ENCODE results near the gene JAK3.

The JAK3 gene

GRCh38 chr19:17846146-17846545 is 1.6 kb downstream of the JAK3 start:
- H3K9ac ChIP-seq (ENCODE audit: low read depth, low read length), result no peak overlapping the region
- H3K36me3 ChIP-seq (ENCODE audit: control insufficient read depth, insufficient read depth, low read length), result no peaks in the 10 kb centered on the region
- no peak overlapping the region for H3K4me3 ChIP-seq (ENCODE audit: low read depth, low read length)
- peaks cover 17% of the 10 kb centered on the region for H3K27me3 ChIP-seq (ENCODE audit: control insufficient read depth, insufficient read depth, low read length)
- H3K9me3 ChIP-seq (ENCODE audit: control insufficient read depth, insufficient read depth, low read length), result no peaks in the 10 kb centered on the region
- H3K4me1 ChIP-seq (ENCODE audit: control insufficient read depth, insufficient read depth, low read length), result no peaks in the 10 kb centered on the region; the same call in 1 of the 2 replicates
- H3K27ac ChIP-seq (ENCODE audit: low read depth, low read length), result no peak overlapping the region

- no peak overlapping the region for H3K9ac ChIP-seq (ENCODE audit: low read depth, low read length)
- no peaks in the 10 kb centered on the region; the same call in 1 of the 2 replicates for H3K4me1 ChIP-seq (ENCODE audit: control insufficient read depth, insufficient read depth, low read length)
- H3K4me3 ChIP-seq (ENCODE audit: low read depth, low read length), result no peak overlapping the region
- no peak overlapping the region for H3K27ac ChIP-seq (ENCODE audit: low read depth, low read length)
- H3K9me3 ChIP-seq (ENCODE audit: control insufficient read depth, insufficient read depth, low read length), result no peaks in the 10 kb centered on the region
- peaks cover 17% of the 10 kb centered on the region for H3K27me3 ChIP-seq (ENCODE audit: control insufficient read depth, insufficient read depth, low read length)
- no peaks in the 10 kb centered on the region for H3K36me3 ChIP-seq (ENCODE audit: control insufficient read depth, insufficient read depth, low read length)
Measured at GRCh38 chr19:17843908-17844490, 3.8 kb downstream of the JAK3 start.

DNA sequence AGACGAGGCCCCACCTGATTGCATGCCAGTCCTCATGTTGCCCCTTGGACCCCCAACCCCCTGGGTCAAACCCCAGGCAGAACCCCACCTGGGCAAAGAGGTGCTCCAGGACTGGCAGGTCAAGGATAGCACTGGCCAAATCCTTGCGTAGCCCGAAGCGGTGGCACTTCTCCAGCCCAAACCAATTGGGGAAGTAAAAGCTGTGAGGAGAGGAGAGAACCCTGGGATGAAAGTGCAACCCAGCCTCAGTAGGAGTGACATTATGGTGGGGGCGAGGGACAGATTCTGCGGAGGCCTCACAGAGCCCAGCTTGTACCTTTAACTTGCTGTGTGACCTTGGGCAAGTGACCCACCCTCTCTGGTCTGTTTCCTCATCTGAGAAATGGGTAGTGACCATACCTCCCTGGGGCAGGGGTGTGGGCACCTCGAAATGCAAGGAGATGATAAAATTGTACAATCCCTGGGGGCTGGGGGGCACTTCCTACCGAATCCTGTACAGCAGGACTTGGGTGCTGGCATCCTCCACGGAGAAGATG is 4.4 kb downstream of the JAK3 start:
- Histone ChIP-seq H3K4me1 (ENCODE audit: control insufficient read depth, insufficient read depth, low read length) (no peaks in the 10 kb centered on the region; the same call in 1 of the 2 replicates), H3K9ac (ENCODE audit: low read depth, low read length) (no peak overlapping the region), H3K9me3 (ENCODE audit: control insufficient read depth, insufficient read depth, low read length) (no peaks in the 10 kb centered on the region), H3K27me3 (ENCODE audit: control insufficient read depth, insufficient read depth, low read length) (peaks cover 16% of the 10 kb centered on the region), H3K27ac (ENCODE audit: low read depth, low read length) (no peak overlapping the region), H3K4me3 (ENCODE audit: low read depth, low read length) (no peak overlapping the region), H3K36me3 (ENCODE audit: control insufficient read depth, insufficient read depth, low read length) (no peaks in the 10 kb centered on the region)

GRCh38 chr19:17842663-17843291 is 5.0 kb downstream of the JAK3 start:
- Histone ChIP-seq H3K9ac (ENCODE audit: low read depth, low read length) (peak overlapping the region; percentile 35; the same call in 1 of the 2 replicates), H3K36me3 (ENCODE audit: control insufficient read depth, insufficient read depth, low read length) (no peaks in the 10 kb centered on the region), H3K4me1 (ENCODE audit: control insufficient read depth, insufficient read depth, low read length) (no peaks in the 10 kb centered on the region; the same call in 1 of the 2 replicates), H3K4me3 (ENCODE audit: low read depth, low read length) (peak overlapping the region; percentile 69), H3K27ac (ENCODE audit: low read depth, low read length) (no peak overlapping the region), H3K9me3 (ENCODE audit: control insufficient read depth, insufficient read depth, low read length) (no peaks in the 10 kb centered on the region), H3K27me3 (ENCODE audit: control insufficient read depth, insufficient read depth, low read length) (peaks cover 11% of the 10 kb centered on the region)

GRCh38 chr19:17841810-17842662 is 5.7 kb downstream of the JAK3 start:
- Histone ChIP-seq H3K9ac (ENCODE audit: low read depth, low read length) (peak overlapping the region; percentile 35; the same call in 1 of the 2 replicates), H3K4me3 (ENCODE audit: low read depth, low read length) (peak overlapping the region; percentile 69), H3K27me3 (ENCODE audit: control insufficient read depth, insufficient read depth, low read length) (peaks cover 11% of the 10 kb centered on the region), H3K4me1 (ENCODE audit: control insufficient read depth, insufficient read depth, low read length) (no peaks in the 10 kb centered on the region; the same call in 1 of the 2 replicates), H3K36me3 (ENCODE audit: control insufficient read depth, insufficient read depth, low read length) (no peaks in the 10 kb centered on the region), H3K27ac (ENCODE audit: low read depth, low read length) (peak overlapping the region; percentile 42), H3K9me3 (ENCODE audit: control insufficient read depth, insufficient read depth, low read length) (no peaks in the 10 kb centered on the region)

DNA sequence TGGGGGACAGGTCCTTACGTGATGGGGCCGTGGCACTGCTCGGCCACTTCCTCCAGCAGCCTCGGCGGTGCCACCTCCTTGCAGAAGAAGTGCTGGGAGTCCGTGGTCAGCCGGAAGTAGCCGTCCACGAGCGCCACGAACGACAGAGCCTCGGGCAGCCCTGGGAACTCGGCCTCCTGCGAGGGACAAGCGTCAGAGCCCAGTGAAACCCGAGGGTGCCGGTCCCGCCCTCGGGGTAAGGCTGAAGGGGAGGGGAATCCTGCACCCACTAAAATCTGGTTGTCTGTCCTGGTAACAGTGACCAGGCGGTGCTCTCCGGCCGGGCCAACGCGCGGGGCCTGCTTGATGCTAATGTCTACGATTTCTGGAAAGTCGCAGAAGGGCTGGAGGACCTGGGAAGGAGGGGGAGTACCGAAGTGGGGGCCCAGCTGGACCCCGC is 6.4 kb downstream of the JAK3 start:
- H3K4me1 ChIP-seq (ENCODE audit: control insufficient read depth, insufficient read depth, low read length), result no peaks in the 10 kb centered on the region; the same call in 1 of the 2 replicates
- peaks cover 11% of the 10 kb centered on the region for H3K27me3 ChIP-seq (ENCODE audit: control insufficient read depth, insufficient read depth, low read length)
- H3K27ac ChIP-seq (ENCODE audit: low read depth, low read length), result no peak overlapping the region
- no peaks in the 10 kb centered on the region for H3K36me3 ChIP-seq (ENCODE audit: control insufficient read depth, insufficient read depth, low read length)
- no peaks in the 10 kb centered on the region for H3K9me3 ChIP-seq (ENCODE audit: control insufficient read depth, insufficient read depth, low read length)
- peak overlapping the region; percentile 54 for H3K4me3 ChIP-seq (ENCODE audit: low read depth, low read length)
- no peak overlapping the region for H3K9ac ChIP-seq (ENCODE audit: low read depth, low read length)

DNA sequence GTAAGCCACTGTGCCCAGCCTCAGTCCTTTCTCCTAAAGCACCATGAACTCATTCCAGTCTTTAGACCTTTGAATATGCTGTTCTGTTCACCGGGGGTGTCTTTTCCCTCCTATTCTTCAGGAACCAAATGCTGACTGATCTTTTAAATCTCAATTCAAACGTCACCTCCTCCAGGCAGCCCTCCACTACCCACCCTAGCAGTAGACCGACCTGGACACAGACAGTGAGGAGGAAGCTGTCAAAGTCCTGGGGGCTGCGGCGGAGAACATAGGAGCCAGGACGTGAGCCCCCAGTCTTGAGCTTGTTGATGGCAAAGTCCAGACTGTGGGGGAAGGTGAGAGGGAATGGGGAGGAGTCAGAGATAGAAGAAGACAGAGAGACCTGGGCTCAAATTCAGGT is 7.8 kb downstream of the JAK3 start:
- Histone ChIP-seq H3K4me3 (ENCODE audit: low read depth, low read length) (no peak overlapping the region), H3K36me3 (ENCODE audit: control insufficient read depth, insufficient read depth, low read length) (no peaks in the 10 kb centered on the region), H3K4me1 (ENCODE audit: control insufficient read depth, insufficient read depth, low read length) (peaks cover under 1% of the 10 kb centered on the region; the same call in 1 of the 2 replicates), H3K27me3 (ENCODE audit: control insufficient read depth, insufficient read depth, low read length) (peaks cover 11% of the 10 kb centered on the region), H3K9ac (ENCODE audit: low read depth, low read length) (no peak overlapping the region), H3K9me3 (ENCODE audit: control insufficient read depth, insufficient read depth, low read length) (no peaks in the 10 kb centered on the region), H3K27ac (ENCODE audit: low read depth, low read length) (no peak overlapping the region)

DNA sequence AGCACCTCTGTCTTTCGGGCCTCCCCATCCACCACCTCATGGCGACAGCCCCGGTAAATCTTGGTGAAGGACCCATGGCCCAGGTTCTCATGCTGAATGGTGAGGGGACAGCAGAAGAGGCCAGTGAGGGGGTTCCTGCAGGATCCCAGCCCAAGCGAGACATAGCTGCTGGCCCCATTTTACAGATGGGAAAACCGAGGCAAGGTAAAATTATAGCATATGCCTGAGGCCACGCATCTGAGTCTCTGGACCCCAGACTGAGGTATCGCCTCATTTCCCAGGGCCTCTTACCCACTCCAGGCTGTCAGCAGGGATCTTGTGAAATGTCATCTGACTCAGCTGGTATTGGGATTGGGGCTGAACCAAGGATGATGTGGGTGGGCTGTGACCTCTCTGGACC is 9.8 kb downstream of the JAK3 start:
- peaks cover 5% of the 10 kb centered on the region; the same call in 1 of the 2 replicates for H3K4me1 ChIP-seq (ENCODE audit: control insufficient read depth, insufficient read depth, low read length)

GRCh38 chr19:17836530-17836929 is 11.3 kb downstream of the JAK3 start:
- no peak overlapping the region for H3K27ac ChIP-seq (ENCODE audit: low read depth, low read length)
- no peak overlapping the region for H3K4me3 ChIP-seq (ENCODE audit: low read depth, low read length)
- no peak overlapping the region for H3K9ac ChIP-seq (ENCODE audit: low read depth, low read length)
- peaks cover 3% of the 10 kb centered on the region for H3K27me3 ChIP-seq (ENCODE audit: control insufficient read depth, insufficient read depth, low read length)
- H3K36me3 ChIP-seq (ENCODE audit: control insufficient read depth, insufficient read depth, low read length), result no peaks in the 10 kb centered on the region
- no peaks in the 10 kb centered on the region for H3K9me3 ChIP-seq (ENCODE audit: control insufficient read depth, insufficient read depth, low read length)
- H3K4me1 ChIP-seq (ENCODE audit: control insufficient read depth, insufficient read depth, low read length), result peaks cover 5% of the 10 kb centered on the region; the same call in 1 of the 2 replicates

More for the DNA sequence above, 9.8 kb downstream of the JAK3 start:
- no peak overlapping the region for H3K4me3 ChIP-seq (ENCODE audit: low read depth, low read length)
- H3K27me3 ChIP-seq (ENCODE audit: control insufficient read depth, insufficient read depth, low read length), result peaks cover 6% of the 10 kb centered on the region
- H3K36me3 ChIP-seq (ENCODE audit: control insufficient read depth, insufficient read depth, low read length), result no peaks in the 10 kb centered on the region
- no peaks in the 10 kb centered on the region for H3K9me3 ChIP-seq (ENCODE audit: control insufficient read depth, insufficient read depth, low read length)
- no peak overlapping the region for H3K27ac ChIP-seq (ENCODE audit: low read depth, low read length)
- no peak overlapping the region for H3K9ac ChIP-seq (ENCODE audit: low read depth, low read length)

- H3K36me3 ChIP-seq (ENCODE audit: control insufficient read depth, insufficient read depth, low read length), result no peaks in the 10 kb centered on the region
- H3K4me3 ChIP-seq (ENCODE audit: low read depth, low read length), result no peak overlapping the region
- no peak overlapping the region for H3K27ac ChIP-seq (ENCODE audit: low read depth, low read length)
- no peaks in the 10 kb centered on the region for H3K9me3 ChIP-seq (ENCODE audit: control insufficient read depth, insufficient read depth, low read length)
- peaks cover 5% of the 10 kb centered on the region; the same call in 1 of the 2 replicates for H3K4me1 ChIP-seq (ENCODE audit: control insufficient read depth, insufficient read depth, low read length)
- no peak overlapping the region for H3K9ac ChIP-seq (ENCODE audit: low read depth, low read length)
- H3K27me3 ChIP-seq (ENCODE audit: control insufficient read depth, insufficient read depth, low read length), result peaks cover 3% of the 10 kb centered on the region
Measured at GRCh38 chr19:17835182-17836006, 12.4 kb downstream of the JAK3 start.

All from HUES48 (cell line).